HUES64 (cell line): ENCODE results near the gene CFAP97D1.

ENCODE experiments used
- H3K27ac ChIP-seq: 2 replicates; pipeline ENCODE4 v1.7.0; 2013; ENCODE audit warnings: low read depth, low read length, inconsistent platforms
- H3K27me3 ChIP-seq: 2 replicates; pipeline ENCODE4 v1.6.1; 2013; ENCODE audit warnings: mild to moderate bottlenecking, low read length; ENCODE audit not compliant: insufficient read depth
- H3K36me3 ChIP-seq: 2 replicates; pipeline ENCODE4 v1.6.1; 2013; ENCODE audit warnings: mild to moderate bottlenecking, low read length; ENCODE audit not compliant: insufficient read depth
- H3K4me1 ChIP-seq: 2 replicates; pipeline ENCODE4 v1.6.1; 2013; ENCODE audit warnings: mild to moderate bottlenecking, low read length, moderate library complexity; ENCODE audit not compliant: insufficient read depth
- H3K4me3 ChIP-seq: 2 replicates; pipeline ENCODE4 v1.5.1; 2013; ENCODE audit warnings: mild to moderate bottlenecking, low read length, moderate library complexity
- H3K9ac ChIP-seq: 2 replicates; pipeline ENCODE4 v1.6.1; 2013; ENCODE audit warnings: mild to moderate bottlenecking, low read depth, low read length
- H3K9me3 ChIP-seq: 2 replicates; pipeline ENCODE4 v1.6.1; 2013; ENCODE audit warnings: low read depth, low read length; ENCODE audit not compliant: insufficient read depth
- WGBS: fragments of 150-250, 120-280 bp; methylation state at CpG from one replicate; pipeline ENCODE4 v1.1.7; 2013; ENCODE audit warnings: missing lambda C conversion rate; 5-methylcytosine and 5-hydroxymethylcytosine counted together

The CFAP97D1 gene

GRCh38 chr17:43768382-43768781 lies 11.9 kb upstream of the CFAP97D1 start:
- no peak overlapping the region for H3K27ac ChIP-seq
- WGBS, result 87% methylated on average over 9 of the region's 9 CpGs
- no peak overlapping the region for H3K9ac ChIP-seq
- no peaks in the 10 kb centered on the region for H3K27me3 ChIP-seq
- H3K4me3 ChIP-seq, result no peak overlapping the region
- H3K4me1 ChIP-seq, result no peaks in the 10 kb centered on the region
- H3K36me3 ChIP-seq, result peaks cover 44% of the 10 kb centered on the region
- H3K9me3 ChIP-seq, result no peaks in the 10 kb centered on the region

- Histone ChIP-seq H3K27me3 (no peaks in the 10 kb centered on the region), H3K9ac (no peak overlapping the region), H3K27ac (no peak overlapping the region), H3K4me3 (no peak overlapping the region), H3K4me1 (no peaks in the 10 kb centered on the region), H3K9me3 (no peaks in the 10 kb centered on the region), H3K36me3 (peaks cover 46% of the 10 kb centered on the region)
- 95% methylated on average over 7 of the region's 7 CpGs for WGBS
Measured at GRCh38 chr17:43768943-43769342, 11.3 kb upstream of the CFAP97D1 start.

- no peak overlapping the region for H3K27ac ChIP-seq
- no peak overlapping the region for H3K9ac ChIP-seq
- H3K4me1 ChIP-seq, result no peaks in the 10 kb centered on the region
- H3K9me3 ChIP-seq, result no peaks in the 10 kb centered on the region
- peaks cover 51% of the 10 kb centered on the region for H3K36me3 ChIP-seq
- WGBS, result 96% methylated on average over 16 of the region's 16 CpGs
- H3K4me3 ChIP-seq, result no peak overlapping the region
- H3K27me3 ChIP-seq, result no peaks in the 10 kb centered on the region
Measured at GRCh38 chr17:43769426-43769825, 10.8 kb upstream of the CFAP97D1 start.

GRCh38 chr17:43769859-43770258 lies 10.4 kb upstream of the CFAP97D1 start:
- Histone ChIP-seq H3K27me3 (no peaks in the 10 kb centered on the region), H3K9ac (no peak overlapping the region), H3K4me3 (no peak overlapping the region), H3K4me1 (no peaks in the 10 kb centered on the region), H3K36me3 (peaks cover 55% of the 10 kb centered on the region), H3K27ac (no peak overlapping the region), H3K9me3 (no peaks in the 10 kb centered on the region)
- 96% methylated on average over 11 of the region's 11 CpGs for WGBS

GRCh38 chr17:43770957-43771356 lies 9.3 kb upstream of the CFAP97D1 start:
- Histone ChIP-seq H3K4me1 (no peaks in the 10 kb centered on the region), H3K9ac (no peak overlapping the region)

GRCh38 chr17:43771463-43771862 lies 8.8 kb upstream of the CFAP97D1 start:
- Histone ChIP-seq H3K4me1 (no peaks in the 10 kb centered on the region), H3K27ac (no peak overlapping the region), H3K9ac (no peak overlapping the region), H3K9me3 (no peaks in the 10 kb centered on the region), H3K4me3 (no peak overlapping the region), H3K27me3 (no peaks in the 10 kb centered on the region), H3K36me3 (peaks cover 61% of the 10 kb centered on the region)
- WGBS, result 88% methylated on average over 9 of the region's 9 CpGs

More at GRCh38 chr17:43770957-43771356, 9.3 kb upstream of the CFAP97D1 start:
- Histone ChIP-seq H3K27ac (no peak overlapping the region), H3K36me3 (peaks cover 60% of the 10 kb centered on the region), H3K9me3 (no peaks in the 10 kb centered on the region), H3K27me3 (no peaks in the 10 kb centered on the region), H3K4me3 (no peak overlapping the region)
- 97% methylated on average over 1 of the region's 2 CpGs for WGBS

- Histone ChIP-seq H3K9me3 (no peaks in the 10 kb centered on the region), H3K27me3 (no peaks in the 10 kb centered on the region), H3K4me1 (no peaks in the 10 kb centered on the region), H3K4me3 (no peak overlapping the region), H3K36me3 (peaks cover 65% of the 10 kb centered on the region), H3K9ac (no peak overlapping the region), H3K27ac (no peak overlapping the region)
- WGBS, result 90% methylated on average over 8 of the region's 10 CpGs
Measured at GRCh38 chr17:43772877-43773648, 7.2 kb upstream of the CFAP97D1 start.

- peaks cover 53% of the 10 kb centered on the region for H3K36me3 ChIP-seq
- no peak overlapping the region for H3K4me3 ChIP-seq
Measured at GRCh38 chr17:43774304-43775250, 5.7 kb upstream of the CFAP97D1 start.

GRCh38 chr17:43778337-43779144 lies 1.7 kb upstream of the CFAP97D1 start, which contains the start of gene DUSP3:
TSS of gene DUSP3 (minus strand) at chr17:43778977. CDS start at chr17:43778924, 53 bp downstream.
- Histone ChIP-seq H3K9ac (peak within 1 kb of the TSS; percentile 93), H3K27me3 (peaks cover 22% of the 10 kb centered on the region), H3K36me3 (peaks cover 21% of the 10 kb centered on the region), H3K27ac (peak within 1 kb of the TSS; percentile 97), H3K4me1 (peaks cover 5% of the 10 kb centered on the region; the same call in 1 of the 2 replicates), H3K4me3 (peak within 1 kb of the TSS; percentile 95), H3K9me3 (no peaks in the 10 kb centered on the region)
- WGBS, result under 1% methylated on average over 100 of the region's 100 CpGs

More at GRCh38 chr17:43774304-43775250, 5.7 kb upstream of the CFAP97D1 start:
- Histone ChIP-seq H3K9ac (no peak overlapping the region), H3K9me3 (no peaks in the 10 kb centered on the region), H3K4me1 (peaks cover 3% of the 10 kb centered on the region; the same call in 1 of the 2 replicates), H3K27me3 (peaks cover 6% of the 10 kb centered on the region; the same call in 1 of the 2 replicates), H3K27ac (no peak overlapping the region)
- WGBS, result 94% methylated on average over 16 of the region's 16 CpGs
